ENCODE data around the gene CD247. TPM values are rescaled to one million over a fixed set of nuclear protein-coding genes. Genes with fewer than 3 reads are reported as not detected.

CD247 gene
- total and polyA plus RNA-seq, 10 of the 15 experiments (the other 5 are each of a cell fraction or from before 2014, with no cell fraction given), result 0.10 to 0.77 (median 0.30) TPM

GRCh38 chr1:167528057-167528728 lies 9.9 kb upstream of the CD247 start:
- no peak overlapping the region for H3K27ac ChIP-seq (ENCODE audit: control insufficient read depth, insufficient read depth)
- H3K4me2 ChIP-seq (ENCODE audit: control insufficient read depth, insufficient read depth), result no peak overlapping the region
- H2AFZ ChIP-seq (ENCODE audit: control insufficient read depth, low read depth, low read length), result no peak overlapping the region
- no peak overlapping the region for H3K4me3 ChIP-seq
- H3K79me2 ChIP-seq (ENCODE audit: control insufficient read depth, insufficient read depth, low read length), result no peaks in the 10 kb centered on the region
- H3K36me3 ChIP-seq (ENCODE audit: control insufficient read depth in 2 of 2, insufficient read depth in 2 of 2, low read length in 1 of 2), result no peaks in the 10 kb centered on the region
- TF ChIP-seq SMC3 (IDR thresholded peaks at IDR 0.05; ENCODE audit: borderline replicate concordance, low read length) (no peak), POLR2A (IDR thresholded peaks at IDR 0.05; ENCODE audit: low read depth, low read length) (no peak), DPF2 (IDR thresholded peaks at IDR 0.05) (no peak), EZH2 (IDR thresholded peaks at IDR 0.05; ENCODE audit: borderline replicate concordance, control insufficient read depth, low read depth, low read length) (no peak), CREB1 (IDR thresholded peaks at IDR 0.05; ENCODE audit: low read depth) (no peak)
- intact Hi-C loops (cut with micrococcal nuclease; ENCODE audit: unreplicated experiment) (no loop called here), in situ Hi-C loops (cut with MboI) (no loop called here)
- H3K27me3 ChIP-seq (replicated peaks in 1 of 2; ENCODE audit: control insufficient read depth in 2 of 2, insufficient read depth in 2 of 2, low read length in 1 of 2), result no peaks in the 10 kb centered on the region
- no peak for FAIRE-seq
- RAD21 ChIA-PET (ENCODE audit: unreplicated experiment), result interaction anchor here (0.7 to 1.5 kb wide), 3 partner anchors 25 to 125 kb away, joined by 3 to 4 read pairs (median 4); partner anchors contain the start of gene CREG1
- SMC1A ChIA-PET (ENCODE audit: uncharacterized antibody, unreplicated experiment), result interaction anchor here (1.0 to 1.2 kb wide), 2 partner anchors 12 to 13 kb away, joined by 3 read pairs; no protein-coding TSS in a partner anchor
- CTCF ChIA-PET, result interaction anchor here (0.7 to 4.1 kb wide), 7 partner anchors 12 to 259 kb away, joined by 3 to 18 read pairs (median 6); no protein-coding TSS in a partner anchor
- WGBS (ENCODE audit: insufficient coverage, insufficient replicate concordance, low lambda C conversion rate, missing lambda C conversion rate), result 33% methylated on average over 3 of the region's 3 CpGs
- BruUV-seq (replicated peaks), result no TSS peak
- no peak for ATAC-seq
- H4K20me1 ChIP-seq (ENCODE audit: control insufficient read depth, insufficient read depth), result no peaks in the 10 kb centered on the region
- H3K4me1 ChIP-seq (ENCODE audit: control insufficient read depth, insufficient read depth, low read length), result no peaks in the 10 kb centered on the region
- H3K9ac ChIP-seq (ENCODE audit: control insufficient read depth, insufficient read depth, low read length), result no peak overlapping the region
- DNase-seq (ENCODE audit: low read depth, low spot score), result no peak
- POLR2A ChIA-PET, result no interaction called here
- H3K9me3 ChIP-seq (replicated peaks; ENCODE audit: control insufficient read depth, insufficient read depth, low read length), result no peaks in the 10 kb centered on the region

DNA sequence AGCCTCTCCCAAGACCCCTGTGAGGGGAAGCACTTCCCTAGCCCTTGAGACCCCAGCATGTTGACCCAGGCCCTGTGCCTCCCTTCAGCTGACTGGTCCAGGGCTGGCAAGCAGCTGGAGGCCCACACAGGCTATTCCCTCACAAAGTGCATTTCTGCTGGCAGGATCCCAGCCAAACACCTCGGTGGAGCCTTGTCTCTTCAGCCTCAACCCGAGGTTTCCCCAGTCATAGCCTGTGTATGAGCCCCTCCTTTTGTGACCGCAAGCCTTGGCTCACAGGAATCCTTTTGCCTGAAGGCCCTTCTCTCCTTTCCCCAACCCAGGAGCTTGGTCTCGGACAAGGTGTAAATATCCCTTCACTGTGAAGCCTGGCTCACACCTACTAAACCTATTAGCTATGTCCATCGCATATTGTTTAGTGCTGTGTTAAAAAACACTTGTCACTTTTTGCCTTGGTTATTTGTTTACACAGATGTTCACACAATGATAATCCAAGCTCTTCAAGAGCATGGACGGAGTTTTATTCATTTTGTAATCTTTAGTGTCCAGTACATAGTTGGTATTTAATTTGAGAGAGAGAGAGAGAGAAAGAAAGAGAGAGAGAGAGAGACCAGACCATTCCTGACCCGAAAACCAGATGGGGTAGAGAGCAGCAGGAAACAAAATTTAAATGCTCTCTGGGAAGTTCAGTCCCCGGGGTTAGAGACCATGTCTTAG lies 8.5 kb upstream of the CD247 start:
- no peaks in the 10 kb centered on the region for H3K4me1 ChIP-seq (ENCODE audit: control insufficient read depth, insufficient read depth, low read length)
- H3K9ac ChIP-seq (ENCODE audit: control insufficient read depth, insufficient read depth, low read length), result no peak overlapping the region
- no peaks in the 10 kb centered on the region for H3K36me3 ChIP-seq (ENCODE audit: control insufficient read depth in 2 of 2, insufficient read depth in 2 of 2, low read length in 1 of 2)
- no peak overlapping the region for H3K4me3 ChIP-seq
- no peak overlapping the region for H3K27ac ChIP-seq (ENCODE audit: control insufficient read depth, insufficient read depth)
- DNase-seq (ENCODE audit: low read depth, low spot score) (no peak), FAIRE-seq (no peak), ATAC-seq (no peak)
- in situ Hi-C loops (cut with MboI) (no loop called here), intact Hi-C loops (cut with micrococcal nuclease; ENCODE audit: unreplicated experiment) (no loop called here)
- ChIA-PET SMC1A (ENCODE audit: uncharacterized antibody, unreplicated experiment) (no interaction called here), CTCF (interaction anchor here (1.0 to 3.7 kb wide), 5 partner anchors 8 to 616 kb away, joined by 3 to 12 read pairs (median 5); no protein-coding TSS in a partner anchor), RAD21 (ENCODE audit: unreplicated experiment) (interaction anchor here (0.7 kb wide), 1 partner anchor 88 kb away, joined by 4 read pairs; no protein-coding TSS in a partner anchor), POLR2A (interaction anchor here (0.7 kb wide), 1 partner anchor 192 kb away, joined by 5 read pairs; no protein-coding TSS in a partner anchor)
- no peak overlapping the region for H3K4me2 ChIP-seq (ENCODE audit: control insufficient read depth, insufficient read depth)
- no peaks in the 10 kb centered on the region for H3K9me3 ChIP-seq (replicated peaks; ENCODE audit: control insufficient read depth, insufficient read depth, low read length)
- BruUV-seq (replicated peaks), result no TSS peak
- no peaks in the 10 kb centered on the region for H4K20me1 ChIP-seq (ENCODE audit: control insufficient read depth, insufficient read depth)
- H3K79me2 ChIP-seq (ENCODE audit: control insufficient read depth, insufficient read depth, low read length), result no peaks in the 10 kb centered on the region
- WGBS (ENCODE audit: insufficient coverage, insufficient replicate concordance, low lambda C conversion rate, missing lambda C conversion rate), result 34% methylated on average over 8 of the region's 8 CpGs
- no peak overlapping the region for H2AFZ ChIP-seq (ENCODE audit: control insufficient read depth, low read depth, low read length)
- no peaks in the 10 kb centered on the region for H3K27me3 ChIP-seq (replicated peaks in 1 of 2; ENCODE audit: control insufficient read depth in 2 of 2, insufficient read depth in 2 of 2, low read length in 1 of 2)
- TF ChIP-seq TAF1 (IDR thresholded peaks at IDR 0.05; ENCODE audit: borderline replicate concordance, low read depth, low read length), result no peak
- no peak for TF ChIP-seq FOS (IDR thresholded peaks at IDR 0.05; ENCODE audit: borderline replicate concordance, extremely low read depth, insufficient read length)
- TF ChIP-seq IRF4 (IDR thresholded peaks at IDR 0.05; ENCODE audit: low read depth, low read length), result no peak
- no peak for TF ChIP-seq ESRRA (IDR thresholded peaks at IDR 0.05; ENCODE audit: low read length)
- no peak for TF ChIP-seq ZNF592 (IDR thresholded peaks at IDR 0.05)
- no peak for TF ChIP-seq NFYA (IDR thresholded peaks at IDR 0.05; ENCODE audit: borderline replicate concordance, low read depth, low read length)
- no peak for TF ChIP-seq CBFB (IDR thresholded peaks at IDR 0.05; ENCODE audit: low read depth)
